Neural progenitor cell (in vitro differentiated cells): ENCODE measurements around the gene UBR4. TPM values are rescaled to one million over a fixed set of nuclear protein-coding genes. Genes with fewer than 3 reads are reported as not detected.

Source experiments
- DNase-seq: peaks from one replicate; pipeline ENCODE4 v3.0.0-alpha.2; 2016; ENCODE audit warnings: low spot score
- H2AFZ ChIP-seq: fragments of 200-600 bp; sonication (generic); replicated peaks from 2 replicates; pipeline ENCODE4 v1.6.1; 2016; ENCODE audit warnings: antibody characterized with exemption
- H3F3A ChIP-seq: fragments of 200-600 bp; sonication (generic); 2 replicates; pipeline ENCODE4 v1.6.1; 2016; ENCODE audit warnings: antibody characterized with exemption, low read depth
- H3K27ac ChIP-seq: fragments of 200-600 bp; sonication (generic); 2 replicates; pipeline ENCODE4 v1.5.1; 2016; ENCODE audit warnings: mild to moderate bottlenecking
- H3K27me3 ChIP-seq: fragments of 200-600 bp; sonication (generic); 2 replicates; pipeline ENCODE4 v1.6.1; 2016; ENCODE audit warnings: mild to moderate bottlenecking, moderate library complexity
- H3K36me3 ChIP-seq: fragments of 200-600 bp; sonication (generic); 2 replicates; pipeline ENCODE4 v1.5.1; 2016
- H3K4me1 ChIP-seq: fragments of 200-600 bp; sonication (generic); 2 replicates; pipeline ENCODE4 v1.6.1; 2016; ENCODE audit warnings: mixed run types
- H3K4me2 ChIP-seq: fragments of 200-600 bp; sonication (generic); 2 replicates; pipeline ENCODE4 v1.6.1; 2016
- H3K4me3 ChIP-seq: fragments of 200-600 bp; sonication (generic); 2 replicates; pipeline ENCODE4 v1.5.1; 2016
- H3K79me2 ChIP-seq: fragments of 200-600 bp; sonication (generic); 2 replicates; pipeline ENCODE4 v1.6.1; 2016; ENCODE audit warnings: low read depth
- H3K9ac ChIP-seq: fragments of 200-600 bp; sonication (generic); 2 replicates; pipeline ENCODE4 v1.6.1; 2016
- H3K9me3 ChIP-seq: fragments of 200-600 bp; sonication (generic); 2 replicates; pipeline ENCODE4 v1.5.1; 2016; ENCODE audit warnings: low read depth
- H4K20me1 ChIP-seq: fragments of 200-600 bp; sonication (generic); 2 replicates; pipeline ENCODE4 v1.6.1; 2016; ENCODE audit warnings: low read depth
- H3K27ac Mint-ChIP-seq: 3 replicates; pipeline ENCODE4 v1.8.0; 2021; ENCODE audit warnings: mixed read lengths
- H3K27me3 Mint-ChIP-seq: 2 replicates; pipeline ENCODE4 v1.8.0; 2022; ENCODE audit warnings: low read depth, mild to moderate bottlenecking, inconsistent platforms, moderate library complexity, mixed read lengths; ENCODE audit not compliant: insufficient read depth
- H3K36me3 Mint-ChIP-seq: 3 replicates; pipeline ENCODE4 v1.8.0; 2021; ENCODE audit warnings: mixed read lengths
- H3K4me1 Mint-ChIP-seq: 3 replicates; pipeline ENCODE4 v1.8.0; 2021; ENCODE audit warnings: mixed read lengths
- H3K4me3 Mint-ChIP-seq: 3 replicates; pipeline ENCODE4 v1.8.0; 2021; ENCODE audit warnings: mild to moderate bottlenecking, moderate library complexity, mixed read lengths
- H3K9me3 Mint-ChIP-seq: 3 replicates; pipeline ENCODE4 v1.8.0; 2020; ENCODE audit warnings: mixed read lengths
- EZH2 ChIP-seq: fragments of 200-600 bp; sonication (generic); IDR thresholded peaks from 2 replicates; pipeline ENCODE4 v1.6.1; 2017; ENCODE audit warnings: antibody characterized with exemption, mild to moderate bottlenecking, moderate library complexity
- EZH2phosphoT487 ChIP-seq: fragments of 200-600 bp; sonication (generic); IDR thresholded peaks from 2 replicates; pipeline ENCODE4 v1.6.1; 2017; ENCODE audit warnings: antibody characterized with exemption
- total RNA-seq: library from RNA; depleted of rRNA; stranded (reverse); fragments of >200 nt; gene quantifications from 2 replicates; pipeline ENCODE4 v1.2.3, GENCODE V29; 2015; ENCODE audit warnings: low replicate concordance
- TF ChIP-seq, protein P1 (sequence below): fragments of 200-600 bp; sonication (generic); IDR thresholded peaks from 2 replicates; pipeline ENCODE4 v1.5.1; 2017; ENCODE audit warnings: antibody characterized with exemption, mild to moderate bottlenecking

Gene UBR4
- total RNA-seq, 1 donor from 2014 or later, result 71.2 TPM

DNA sequence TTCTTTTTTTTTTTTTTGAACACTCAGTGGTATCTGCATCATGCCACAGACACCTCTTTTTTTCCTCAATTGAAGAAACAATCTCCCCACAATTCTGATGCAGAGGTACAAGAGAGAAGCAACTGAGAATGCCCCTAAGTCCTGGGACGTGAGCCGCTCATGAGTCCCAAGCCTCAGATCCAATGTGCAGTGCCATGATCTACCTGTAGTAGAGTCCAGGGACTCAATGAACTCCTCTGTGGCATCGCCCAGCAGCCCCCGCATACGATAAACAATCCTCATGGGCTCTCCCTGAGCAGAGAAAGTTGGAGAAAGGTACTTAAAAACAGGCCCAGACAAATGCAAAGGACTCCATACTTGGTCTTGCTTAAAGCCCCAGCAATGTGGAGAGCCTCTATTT lies 113.1 kb downstream of the UBR4 start:
- H3K9ac ChIP-seq, result peak overlapping the region; percentile 22
- H3K4me1 Mint-ChIP-seq, result peaks cover 9% of the 10 kb centered on the region

GRCh38 chr1:19096036-19096833 lies 113.8 kb downstream of the UBR4 start:
- H3K4me1 Mint-ChIP-seq, result peaks cover 9% of the 10 kb centered on the region
- H3K27ac Mint-ChIP-seq, result no peak overlapping the region
- H3K9ac ChIP-seq, result no peak overlapping the region
- H3K4me2 ChIP-seq, result no peak overlapping the region
- peak overlapping the region; percentile 56 for H3K27ac ChIP-seq
- no peak overlapping the region for H3K4me3 Mint-ChIP-seq
- H3K79me2 ChIP-seq, result no peaks in the 10 kb centered on the region
- peak; percentile 61 for DNase-seq
- H3K4me1 ChIP-seq, result peaks cover 21% of the 10 kb centered on the region
- H3F3A ChIP-seq, result peaks cover 22% of the 10 kb centered on the region
- no peaks in the 10 kb centered on the region for H3K9me3 ChIP-seq
- TF ChIP-seq, protein P1, sequence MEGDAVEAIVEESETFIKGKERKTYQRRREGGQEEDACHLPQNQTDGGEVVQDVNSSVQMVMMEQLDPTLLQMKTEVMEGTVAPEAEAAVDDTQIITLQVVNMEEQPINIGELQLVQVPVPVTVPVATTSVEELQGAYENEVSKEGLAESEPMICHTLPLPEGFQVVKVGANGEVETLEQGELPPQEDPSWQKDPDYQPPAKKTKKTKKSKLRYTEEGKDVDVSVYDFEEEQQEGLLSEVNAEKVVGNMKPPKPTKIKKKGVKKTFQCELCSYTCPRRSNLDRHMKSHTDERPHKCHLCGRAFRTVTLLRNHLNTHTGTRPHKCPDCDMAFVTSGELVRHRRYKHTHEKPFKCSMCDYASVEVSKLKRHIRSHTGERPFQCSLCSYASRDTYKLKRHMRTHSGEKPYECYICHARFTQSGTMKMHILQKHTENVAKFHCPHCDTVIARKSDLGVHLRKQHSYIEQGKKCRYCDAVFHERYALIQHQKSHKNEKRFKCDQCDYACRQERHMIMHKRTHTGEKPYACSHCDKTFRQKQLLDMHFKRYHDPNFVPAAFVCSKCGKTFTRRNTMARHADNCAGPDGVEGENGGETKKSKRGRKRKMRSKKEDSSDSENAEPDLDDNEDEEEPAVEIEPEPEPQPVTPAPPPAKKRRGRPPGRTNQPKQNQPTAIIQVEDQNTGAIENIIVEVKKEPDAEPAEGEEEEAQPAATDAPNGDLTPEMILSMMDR, result peak; percentile 59
- TF ChIP-seq EZH2phosphoT487, result no peak
- H3K36me3 ChIP-seq, result peaks cover 2% of the 10 kb centered on the region
- H3K36me3 Mint-ChIP-seq, result peaks cover 27% of the 10 kb centered on the region
- H3K27me3 ChIP-seq, result no peaks in the 10 kb centered on the region
- no peaks in the 10 kb centered on the region for H3K9me3 Mint-ChIP-seq
- no peaks in the 10 kb centered on the region for H3K27me3 Mint-ChIP-seq
- H4K20me1 ChIP-seq, result peaks cover 26% of the 10 kb centered on the region
- H3K4me3 ChIP-seq, result no peak overlapping the region
- no peak overlapping the region for H2AFZ ChIP-seq

More for the DNA sequence above, 113.1 kb downstream of the UBR4 start:
- no peaks in the 10 kb centered on the region for H3K36me3 ChIP-seq
- H4K20me1 ChIP-seq, result peaks cover 26% of the 10 kb centered on the region
- H3K9me3 ChIP-seq, result no peaks in the 10 kb centered on the region
- peaks cover 21% of the 10 kb centered on the region for H3K4me1 ChIP-seq
- Mint-ChIP-seq H3K9me3 (no peaks in the 10 kb centered on the region), H3K4me3 (no peak overlapping the region), H3K27me3 (no peaks in the 10 kb centered on the region), H3K36me3 (peaks cover 25% of the 10 kb centered on the region), H3K27ac (no peak overlapping the region)
- H3F3A ChIP-seq, result peaks cover 22% of the 10 kb centered on the region
- DNase-seq, result no peak
- H3K4me2 ChIP-seq, result no peak overlapping the region
- H3K27ac ChIP-seq, result no peak overlapping the region
- no peaks in the 10 kb centered on the region for H3K27me3 ChIP-seq
- H3K79me2 ChIP-seq, result no peaks in the 10 kb centered on the region
- no peak overlapping the region for H2AFZ ChIP-seq
- TF ChIP-seq, protein P1, result no peak
- no peak for TF ChIP-seq EZH2phosphoT487
- TF ChIP-seq EZH2, result no peak
- H3K4me3 ChIP-seq, result no peak overlapping the region

DNA sequence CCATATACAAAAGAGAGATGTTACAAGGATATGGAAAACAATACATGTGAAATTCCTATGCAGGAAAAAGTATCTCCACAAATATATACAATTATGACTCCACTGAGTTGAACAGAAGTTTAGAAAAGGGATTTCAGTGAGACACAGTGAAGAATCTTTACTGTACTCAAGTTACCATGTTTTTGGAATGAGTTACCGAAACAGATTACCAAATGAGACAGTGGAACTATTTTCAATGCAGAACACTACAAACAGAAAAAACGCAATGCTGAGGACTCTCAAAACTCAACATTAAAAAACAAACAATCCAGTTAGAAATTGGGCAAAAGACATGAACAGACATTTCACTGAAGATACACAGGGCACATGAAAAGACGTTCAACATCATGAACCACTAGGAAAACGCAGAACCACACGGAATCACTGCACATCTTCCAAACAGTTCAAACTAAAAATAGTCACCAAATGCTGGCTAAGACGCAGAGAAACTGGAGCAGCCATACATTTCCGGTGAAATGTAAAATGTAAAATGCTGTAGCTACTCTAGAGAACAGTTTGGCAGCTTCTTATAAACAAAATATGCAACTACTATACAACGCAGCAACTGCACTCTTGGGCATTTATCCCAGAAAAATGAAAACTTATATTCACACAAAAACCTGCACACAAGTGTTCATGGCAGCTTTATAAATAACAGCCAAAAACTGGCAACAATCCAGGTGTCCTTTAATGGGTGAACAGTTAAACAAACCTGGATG lies 118.7 kb downstream of the UBR4 start:
- no peaks in the 10 kb centered on the region for H3K27me3 Mint-ChIP-seq
- Histone ChIP-seq H3K27ac (no peak overlapping the region), H3K79me2 (no peaks in the 10 kb centered on the region), H3K9me3 (no peaks in the 10 kb centered on the region), H2AFZ (no peak overlapping the region), H3K4me2 (no peak overlapping the region), H3K4me3 (no peak overlapping the region), H3K9ac (no peak overlapping the region), H3K4me1 (peaks cover 5% of the 10 kb centered on the region), H3K27me3 (no peaks in the 10 kb centered on the region), H4K20me1 (peaks cover 9% of the 10 kb centered on the region), H3F3A (peaks cover 9% of the 10 kb centered on the region), H3K36me3 (peaks cover 5% of the 10 kb centered on the region)
- H3K27ac Mint-ChIP-seq, result no peak overlapping the region
- H3K36me3 Mint-ChIP-seq, result peaks cover 23% of the 10 kb centered on the region
- no peak for DNase-seq
- peaks cover 7% of the 10 kb centered on the region for H3K4me1 Mint-ChIP-seq
- no peaks in the 10 kb centered on the region for H3K9me3 Mint-ChIP-seq
- TF ChIP-seq EZH2phosphoT487 (no peak), EZH2 (no peak)
- TF ChIP-seq, protein P1, result no peak
- no peak overlapping the region for H3K4me3 Mint-ChIP-seq
